Muscle of leg (tissue), 11 donors: ENCODE data around the gene PPRC1. TPM values are rescaled to one million over a fixed set of nuclear protein-coding genes. Genes with fewer than 3 reads are reported as not detected.

Source experiments
- DNase-seq: peaks from one replicate; pipeline ENCODE4 v3.0.0; 2013
- H3K27ac ChIP-seq: one replicate; pipeline ENCODE4 v1.5.1; 2013; ENCODE audit warnings: mild to moderate bottlenecking, low read length, control low read depth
- H3K27me3 ChIP-seq: one replicate; pipeline ENCODE4 v1.6.1; 2013; ENCODE audit warnings: low read length; ENCODE audit not compliant: control insufficient read depth, insufficient read depth
- H3K36me3 ChIP-seq: one replicate; pipeline ENCODE4 v1.6.1; 2013; ENCODE audit warnings: low read length; ENCODE audit not compliant: control insufficient read depth, insufficient read depth
- H3K4me1 ChIP-seq: one replicate; pipeline ENCODE4 v1.6.1; 2013; ENCODE audit warnings: low read length; ENCODE audit not compliant: control insufficient read depth, insufficient read depth
- H3K4me3 ChIP-seq: one replicate; pipeline ENCODE4 v1.5.1; 2013; ENCODE audit warnings: low read length, control low read depth
- H3K9me3 ChIP-seq: replicated peaks from 2 replicates; pipeline ENCODE4 v1.6.1; 2013; ENCODE audit warnings: low read depth, low read length; ENCODE audit not compliant: control insufficient read depth
- WGBS: methylation state at CpG from one replicate; pipeline ENCODE4 v1.1.5; 2013; ENCODE audit warnings: missing lambda C conversion rate; ENCODE audit not compliant: insufficient coverage; 5-methylcytosine and 5-hydroxymethylcytosine counted together
- polyA plus RNA-seq, 8 donors: library from polyadenylated mRNA; unstranded; fragments of 120-200 nt; gene quantifications; one replicate each; pipeline versions ENCODE4 v1.2.1 to v1.2.3, GENCODE V29; 2013; ENCODE audit warnings: inconsistent platforms in 1 of 8, low replicate concordance in 1 of 8; ENCODE audit not compliant: insufficient read length in 8 of 8, insufficient read depth in 1 of 8
- total RNA-seq: library from RNA; stranded (reverse); fragments of 120-200 nt; gene quantifications from one replicate; pipeline ENCODE4 v1.2.4, GENCODE V29; 2013

The PPRC1 gene
- total and polyA plus RNA-seq, 9 donors, result 12.9 to 39.1 (median 31.0) TPM

GRCh38 chr10:102117391-102118159, 15.3 kb upstream of the PPRC1 start:
- Histone ChIP-seq H3K36me3 (peaks cover 2% of the 10 kb centered on the region), H3K9me3 (no peaks in the 10 kb centered on the region), H3K27ac (peak overlapping the region; percentile 99), H3K4me1 (peaks cover 81% of the 10 kb centered on the region), H3K27me3 (no peaks in the 10 kb centered on the region), H3K4me3 (peak overlapping the region; percentile 93)
- peak; percentile 85 for DNase-seq
- 7% methylated on average over 12 of the region's 12 CpGs for WGBS

GRCh38 chr10:102118867-102119266, 14.0 kb upstream of the PPRC1 start:
- H3K9me3 ChIP-seq, result no peaks in the 10 kb centered on the region
- peak overlapping the region; percentile 99 for H3K27ac ChIP-seq
- H3K27me3 ChIP-seq, result no peaks in the 10 kb centered on the region
- peak; percentile 60 for DNase-seq
- H3K4me3 ChIP-seq, result peak overlapping the region; percentile 93
- H3K36me3 ChIP-seq, result peaks cover 4% of the 10 kb centered on the region
- H3K4me1 ChIP-seq, result peaks cover 68% of the 10 kb centered on the region
- 0% methylated on average over 1 of the region's 6 CpGs for WGBS

GRCh38 chr10:102119417-102120141, 13.3 kb upstream of the PPRC1 start:
- Histone ChIP-seq H3K4me3 (peak overlapping the region; percentile 93), H3K9me3 (no peaks in the 10 kb centered on the region), H3K27ac (peak overlapping the region; percentile 99), H3K4me1 (peaks cover 65% of the 10 kb centered on the region), H3K27me3 (no peaks in the 10 kb centered on the region), H3K36me3 (peaks cover 4% of the 10 kb centered on the region)
- 0% methylated on average over 20 of the region's 22 CpGs for WGBS
- DNase-seq, result peak; percentile 86

- Histone ChIP-seq H3K27me3 (no peaks in the 10 kb centered on the region), H3K36me3 (peaks cover 4% of the 10 kb centered on the region), H3K4me1 (peaks cover 60% of the 10 kb centered on the region), H3K4me3 (peak within 1 kb of the TSS; percentile 93), H3K9me3 (no peaks in the 10 kb centered on the region), H3K27ac (peak within 1 kb of the TSS; percentile 99)
- DNase-seq, result peak; percentile 94
- under 1% methylated on average over 88 of the region's 104 CpGs for WGBS
Measured at GRCh38 chr10:102120142-102120990, 12.5 kb upstream of the PPRC1 start, which contains the start of gene LDB1. Gene LDB1, minus strand, starts transcription at chr10:102120368. Its CDS starts 258 bp downstream, at chr10:102120110.

GRCh38 chr10:102120991-102121738, 11.7 kb upstream of the PPRC1 start:
- peaks cover 4% of the 10 kb centered on the region for H3K36me3 ChIP-seq
- H3K4me1 ChIP-seq, result peaks cover 52% of the 10 kb centered on the region
- no peaks in the 10 kb centered on the region for H3K27me3 ChIP-seq
- WGBS, result 0% methylated on average over 4 of the region's 15 CpGs
- no peaks in the 10 kb centered on the region for H3K9me3 ChIP-seq
- H3K27ac ChIP-seq, result peak overlapping the region; percentile 99
- peak; percentile 95 for DNase-seq
- H3K4me3 ChIP-seq, result peak overlapping the region; percentile 93

GRCh38 chr10:102121739-102122372, 11.0 kb upstream of the PPRC1 start:
- 30% methylated on average over 4 of the region's 6 CpGs for WGBS
- Histone ChIP-seq H3K36me3 (peaks cover 4% of the 10 kb centered on the region), H3K4me1 (peaks cover 46% of the 10 kb centered on the region), H3K9me3 (no peaks in the 10 kb centered on the region), H3K4me3 (peak overlapping the region; percentile 93), H3K27ac (peak overlapping the region; percentile 99), H3K27me3 (no peaks in the 10 kb centered on the region)
- DNase-seq, result peak; percentile 74

- Histone ChIP-seq H3K9me3 (no peaks in the 10 kb centered on the region), H3K36me3 (peaks cover 4% of the 10 kb centered on the region), H3K27me3 (no peaks in the 10 kb centered on the region), H3K4me1 (peaks cover 40% of the 10 kb centered on the region), H3K4me3 (no peak overlapping the region), H3K27ac (peak overlapping the region; percentile 99)
- DNase-seq, result no peak
- WGBS, result no CpG with 5 or more reads among the region's 1 CpG
Measured at GRCh38 chr10:102122450-102122849, 10.4 kb upstream of the PPRC1 start.

GRCh38 chr10:102123223-102123622, 9.6 kb upstream of the PPRC1 start:
- H3K27ac ChIP-seq, result no peak overlapping the region
- no peak overlapping the region for H3K4me3 ChIP-seq
- no peaks in the 10 kb centered on the region for H3K9me3 ChIP-seq
- no peaks in the 10 kb centered on the region for H3K27me3 ChIP-seq
- H3K36me3 ChIP-seq, result peaks cover 4% of the 10 kb centered on the region
- no peak for DNase-seq
- peaks cover 32% of the 10 kb centered on the region for H3K4me1 ChIP-seq
- WGBS, result 92% methylated on average over 2 of the region's 3 CpGs
